HG02759 (cell line): ENCODE results near the gene PAGE5.

Source experiments
- ATAC-seq: cut with Tn5 transposase; IDR thresholded peaks from one replicate; pipeline ENCODE4 v1.9.1; 2021; ENCODE audit warnings: mild to moderate bottlenecking, moderate library complexity; ENCODE audit not compliant: unreplicated experiment

The PAGE5 gene

GRCh38 chrX:55220119-55220794 is at the start of gene PAGE5:
Gene PAGE5 (plus strand): TSS chrX:55220346. CDS start chrX:55221383, 1,037 bp downstream.
- no peak for ATAC-seq

GRCh38 chrX:55187281-55187680 is 32.9 kb upstream of the PAGE5 start:
- no peak for ATAC-seq

GRCh38 chrX:55196688-55197087 is 23.5 kb upstream of the PAGE5 start:
- no peak for ATAC-seq

GRCh38 chrX:55201930-55202579 is 18.1 kb upstream of the PAGE5 start:
- no peak for ATAC-seq

- no peak for ATAC-seq
Measured at GRCh38 chrX:55206162-55206941, 13.8 kb upstream of the PAGE5 start.

- no peak for ATAC-seq
Measured at GRCh38 chrX:55210931-55211677, 9.0 kb upstream of the PAGE5 start.

GRCh38 chrX:55213381-55213780 is 6.8 kb upstream of the PAGE5 start:
- ATAC-seq = no peak

GRCh38 chrX:55240788-55241340 is 20.7 kb downstream of the PAGE5 start:
- no peak for ATAC-seq

GRCh38 chrX:55253528-55253927 is 33.4 kb downstream of the PAGE5 start:
- ATAC-seq = no peak

- ATAC-seq = no peak
Measured at GRCh38 chrX:55260806-55261205, 40.7 kb downstream of the PAGE5 start.

GRCh38 chrX:55264816-55265215 is 44.7 kb downstream of the PAGE5 start, which contains the start of gene PAGE3:
Gene PAGE3 (minus strand): TSS chrX:55264916. CDS start chrX:55263903, 1,013 bp downstream.
- ATAC-seq = no peak
